ENCODE measurements around the gene ZNF213.
A peak's percentile ranks its signal among the peaks of the same experiment; 100 is the strongest.
"Not testable (repeated sequence)": the region's sequence is repeated elsewhere in the genome, so short reads cannot be mapped to it uniquely, and the experiment has no call there.

Gene ZNF213

GRCh38 chr16:3165111-3165822 is 30.4 kb downstream of the ZNF213 start:
- no peak for DNase-seq (ENCODE audit: low read depth in 2 of 3, low spot score in 1 of 3)

GRCh38 chr16:3166505-3166886 is 31.7 kb downstream of the ZNF213 start:
- no peak for DNase-seq (ENCODE audit: low read depth in 2 of 3, low spot score in 1 of 3)

DNA sequence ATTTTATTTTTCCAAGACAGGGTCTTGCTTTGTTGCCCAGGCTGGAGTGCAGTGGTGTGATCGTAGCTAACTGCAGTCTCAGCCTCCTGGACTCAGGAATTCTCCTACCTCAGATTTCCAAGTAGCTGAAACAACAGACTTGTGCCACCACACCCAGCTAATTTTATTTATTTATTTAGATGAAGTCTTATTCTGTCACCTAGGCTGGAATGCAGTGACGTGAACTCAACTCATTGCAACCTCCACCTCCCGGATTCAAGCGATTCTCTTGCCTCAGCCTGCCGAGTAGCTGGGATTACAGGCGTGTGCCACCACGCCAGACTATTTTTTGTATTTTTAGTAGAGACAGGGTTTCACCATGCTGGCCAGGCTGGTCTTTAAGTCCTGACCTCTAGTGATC is 33.9 kb downstream of the ZNF213 start:
- not testable (repeated sequence) for DNase-seq (ENCODE audit: low read depth in 2 of 3, low spot score in 1 of 3)

DNA sequence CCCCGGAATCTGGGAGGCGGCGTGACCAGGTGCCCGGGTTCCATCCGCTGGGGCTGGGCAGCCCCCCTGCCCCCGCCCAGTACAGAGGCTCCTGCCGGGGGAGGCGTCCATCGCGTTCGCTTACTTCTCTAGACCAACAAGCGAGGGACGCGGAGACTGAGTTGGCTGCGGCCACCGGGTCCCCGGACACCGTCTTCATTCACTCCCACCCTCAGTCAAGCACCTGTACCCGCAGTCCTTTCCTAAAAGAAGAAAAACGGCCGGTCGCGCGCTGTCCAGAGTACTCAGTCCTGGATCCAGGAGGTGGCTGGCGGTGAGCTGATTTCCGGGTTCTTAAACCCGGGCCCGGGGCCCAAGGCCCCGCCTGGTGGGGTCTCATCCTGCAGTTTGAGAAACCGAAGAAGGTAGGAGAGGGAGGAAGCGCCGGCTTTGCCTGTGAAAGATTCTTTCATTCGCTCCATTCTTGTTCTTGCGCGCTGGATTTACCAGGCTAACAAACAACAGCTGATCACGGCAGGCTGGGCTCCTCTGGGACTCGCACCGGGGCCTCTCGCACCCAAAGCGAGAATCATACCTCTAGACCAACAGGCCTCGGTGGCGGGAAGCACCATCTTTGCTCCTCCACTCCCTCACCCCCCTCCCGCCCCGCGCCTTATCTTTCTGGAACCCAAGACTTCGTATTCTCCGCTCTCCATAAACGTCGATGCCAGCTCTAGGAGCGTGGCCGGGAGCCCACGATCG is 35.8 kb downstream of the ZNF213 start:
- no peak for DNase-seq (ENCODE audit: low read depth in 2 of 3, low spot score in 1 of 3)

- no peak for DNase-seq (ENCODE audit: low read depth in 2 of 3, low spot score in 1 of 3)
Measured at GRCh38 chr16:3171181-3171854, 36.5 kb downstream of the ZNF213 start.

DNA sequence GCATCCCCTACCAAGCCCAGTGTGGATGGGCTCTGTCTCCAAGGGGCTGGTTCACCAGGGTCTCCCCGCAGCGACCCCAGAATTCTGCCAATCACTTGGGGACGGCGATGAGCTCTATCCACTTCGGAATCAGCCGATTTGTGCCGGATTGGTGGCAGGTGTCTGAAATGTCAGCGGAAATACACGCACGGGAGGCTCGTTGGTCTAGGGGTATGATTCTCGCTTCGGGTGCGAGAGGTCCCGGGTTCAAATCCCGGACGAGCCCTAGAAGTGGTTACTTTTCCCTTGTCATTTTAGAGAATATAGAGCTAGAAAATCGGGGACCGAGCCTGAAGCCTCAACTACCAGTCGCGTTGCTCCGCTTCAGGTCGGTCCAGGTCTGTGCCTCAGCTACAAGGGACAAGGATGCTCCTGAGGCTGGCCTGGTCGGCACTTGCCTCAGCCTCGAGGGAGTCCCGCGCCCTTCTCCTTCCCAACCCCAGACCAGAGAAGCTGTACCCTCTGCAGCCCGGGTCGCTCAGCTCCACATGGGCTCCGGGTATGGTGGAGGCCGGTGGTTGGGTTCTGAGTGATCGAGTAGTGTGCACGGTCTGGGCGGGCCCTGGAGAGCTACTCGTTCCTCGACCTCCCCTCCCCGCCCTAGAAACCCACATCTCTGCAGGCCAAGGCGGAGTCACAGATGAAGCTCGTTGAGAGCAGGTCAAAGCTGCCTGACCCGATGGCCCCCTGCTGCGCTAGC is 37.2 kb downstream of the ZNF213 start:
- peak in 2 of 3 donors; percentile 62 to 68 for DNase-seq (ENCODE audit: low read depth in 2 of 3, low spot score in 1 of 3)

- DNase-seq (ENCODE audit: low read depth in 2 of 3, low spot score in 1 of 3) = no peak
Measured at GRCh38 chr16:3173892-3174617, 39.2 kb downstream of the ZNF213 start.

- DNase-seq (ENCODE audit: low read depth in 2 of 3, low spot score in 1 of 3) = no peak
Measured at GRCh38 chr16:3174618-3175148, 39.9 kb downstream of the ZNF213 start.

DNA sequence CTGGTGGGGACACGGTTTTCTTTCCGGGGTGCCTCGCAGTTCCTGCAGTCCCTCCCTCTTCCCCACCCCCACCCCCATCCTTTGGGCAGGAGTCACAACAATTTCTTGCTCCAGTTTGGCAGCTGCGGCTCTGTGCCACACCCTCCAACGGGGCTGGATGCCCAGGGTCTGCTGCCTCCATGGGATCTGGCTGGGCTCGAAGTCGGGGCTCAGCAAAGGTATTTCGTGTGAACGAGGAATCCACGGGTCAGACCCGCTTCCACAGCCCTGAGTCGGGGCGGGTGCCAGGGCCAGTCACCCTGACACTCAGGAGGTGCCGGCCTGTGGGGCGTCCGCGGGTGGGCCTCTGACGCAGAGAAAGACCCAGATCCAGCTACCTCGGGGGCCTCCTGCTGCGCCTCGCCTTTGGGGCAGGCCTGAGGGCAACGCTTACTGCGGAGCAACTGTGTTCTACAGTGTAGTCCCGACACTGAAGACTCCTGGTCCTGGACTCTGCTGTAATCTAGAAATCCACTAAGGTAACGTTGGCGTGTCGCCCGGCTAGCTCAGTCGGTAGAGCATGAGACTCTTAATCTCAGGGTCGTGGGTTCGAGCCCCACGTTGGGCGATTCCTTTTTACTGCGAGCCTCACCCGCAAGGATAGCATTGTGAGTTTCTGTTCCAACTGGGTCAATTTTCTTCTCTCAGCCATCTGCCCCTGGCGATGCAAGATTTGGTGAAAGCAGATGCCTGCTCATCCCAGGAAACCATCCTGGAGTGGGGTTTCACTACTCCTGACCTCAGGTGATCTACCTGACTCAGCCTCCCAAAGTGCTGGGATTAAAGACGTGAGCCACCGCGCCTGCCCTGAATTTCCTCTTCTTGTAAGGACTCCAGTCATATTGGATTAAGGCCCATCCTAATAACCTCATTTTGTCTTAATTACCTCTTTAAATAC is 40.6 kb downstream of the ZNF213 start:
- DNase-seq (ENCODE audit: low read depth in 2 of 3, low spot score in 1 of 3) = peak in 2 of 3 donors; percentile 62 to 75

- DNase-seq (ENCODE audit: low read depth in 2 of 3, low spot score in 1 of 3) = no peak
Measured at GRCh38 chr16:3179651-3180050, 44.8 kb downstream of the ZNF213 start.

DNA sequence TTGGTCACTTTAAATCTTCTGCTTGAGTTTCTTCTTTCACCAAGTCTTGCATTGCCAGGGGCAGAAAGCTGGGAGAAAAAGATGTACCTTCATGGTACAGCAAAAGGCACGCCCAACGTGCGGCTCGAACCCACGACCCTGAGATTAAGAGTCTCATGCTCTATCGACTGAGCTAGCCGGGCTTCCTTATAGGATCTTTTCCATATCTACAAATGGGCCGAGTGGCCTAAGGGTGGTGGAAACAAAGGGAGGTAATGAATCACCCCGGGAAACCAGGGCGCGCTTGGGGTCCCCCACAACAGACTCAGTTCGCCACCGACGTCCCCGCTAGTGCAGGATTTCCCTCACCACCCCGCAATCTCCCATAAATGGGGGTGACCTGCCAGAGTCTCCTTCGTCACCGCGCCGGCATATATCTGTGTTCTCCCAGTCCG is 45.6 kb downstream of the ZNF213 start:
- DNase-seq (ENCODE audit: low read depth in 2 of 3, low spot score in 1 of 3) = no peak

GRCh38 chr16:3182293-3182607 is 47.4 kb downstream of the ZNF213 start:
- DNase-seq (ENCODE audit: low read depth in 2 of 3, low spot score in 1 of 3) = not testable (repeated sequence)

DNA sequence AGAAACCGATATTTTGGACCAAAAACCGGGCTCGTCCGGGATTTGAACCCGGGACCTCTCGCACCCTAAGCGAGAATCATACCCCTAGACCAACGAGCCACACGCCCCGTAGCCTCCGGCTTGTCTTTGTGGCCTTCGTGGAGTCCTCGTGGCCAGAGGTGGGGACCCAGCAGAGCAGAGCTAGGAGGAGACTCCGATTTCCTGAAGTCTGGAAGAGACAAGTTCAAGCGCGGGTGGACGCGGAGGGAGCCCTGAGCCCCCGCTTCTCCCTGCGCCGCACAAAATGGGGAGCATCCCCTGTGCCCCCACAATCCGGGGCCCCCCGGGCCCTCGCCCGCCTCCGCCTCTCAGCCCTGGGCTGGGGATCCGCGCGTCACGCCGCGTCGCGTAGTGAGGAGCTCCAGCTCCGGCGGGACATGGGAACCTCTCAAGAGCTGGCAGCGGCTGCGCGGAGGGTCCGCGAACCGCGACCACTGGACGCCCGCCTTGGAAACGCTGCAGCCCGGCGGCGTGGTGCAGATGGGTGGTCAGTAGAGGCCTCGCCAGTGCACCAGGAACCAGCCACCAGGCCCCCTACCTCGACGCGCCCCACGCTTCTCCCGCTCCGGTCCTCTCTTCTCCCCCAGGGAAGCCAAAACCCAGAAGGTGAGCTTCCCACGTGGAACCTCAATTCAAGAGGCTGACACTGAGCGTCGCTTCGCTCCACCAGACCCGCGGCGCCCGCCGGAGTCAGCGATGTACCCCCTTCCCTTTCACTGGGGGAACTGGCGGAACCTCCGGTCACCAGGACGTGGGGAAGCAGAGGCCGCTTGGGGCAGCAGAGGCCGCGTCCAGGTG is 48.0 kb downstream of the ZNF213 start:
- DNase-seq (ENCODE audit: low read depth in 2 of 3, low spot score in 1 of 3) = peak; percentile 66 to 70 (median 67)

DNA sequence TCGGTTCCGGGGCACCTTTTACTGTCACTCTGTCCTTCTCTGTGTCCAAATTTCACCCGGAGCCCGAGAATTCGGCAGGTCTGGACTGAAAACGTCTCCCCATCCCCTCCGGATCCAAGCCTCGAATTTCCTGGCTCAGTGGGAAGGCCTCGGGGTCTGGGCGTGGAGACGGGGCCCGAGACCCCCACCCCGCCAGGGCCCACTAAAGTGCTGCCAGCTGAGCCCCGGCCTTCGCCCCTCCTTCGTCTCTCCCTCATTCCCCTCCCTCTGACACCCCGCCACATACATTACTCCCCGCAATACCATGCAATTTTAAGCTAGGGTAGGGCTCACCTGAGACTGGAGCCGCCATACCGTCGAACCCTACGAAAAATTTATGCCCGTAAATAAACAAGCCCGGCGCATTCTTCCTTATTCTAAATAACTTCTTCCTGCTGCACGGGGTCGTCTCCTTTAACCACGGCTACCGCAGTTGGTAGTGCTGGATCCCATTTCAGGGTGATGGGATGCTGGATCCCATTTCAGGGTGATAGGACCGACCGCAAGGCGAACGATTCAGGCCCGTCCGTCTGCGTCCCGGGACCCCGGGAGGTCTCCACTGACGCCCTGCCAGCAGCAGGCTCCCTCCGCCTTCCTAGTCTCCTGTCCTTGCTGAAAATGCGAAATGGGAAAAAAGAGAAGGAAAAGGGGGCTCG is 48.8 kb downstream of the ZNF213 start:
- no peak for DNase-seq (ENCODE audit: low read depth in 2 of 3, low spot score in 1 of 3)

- DNase-seq (ENCODE audit: low read depth in 2 of 3, low spot score in 1 of 3) = no peak
Measured at GRCh38 chr16:3186946-3187690, 52.3 kb downstream of the ZNF213 start.

DNA sequence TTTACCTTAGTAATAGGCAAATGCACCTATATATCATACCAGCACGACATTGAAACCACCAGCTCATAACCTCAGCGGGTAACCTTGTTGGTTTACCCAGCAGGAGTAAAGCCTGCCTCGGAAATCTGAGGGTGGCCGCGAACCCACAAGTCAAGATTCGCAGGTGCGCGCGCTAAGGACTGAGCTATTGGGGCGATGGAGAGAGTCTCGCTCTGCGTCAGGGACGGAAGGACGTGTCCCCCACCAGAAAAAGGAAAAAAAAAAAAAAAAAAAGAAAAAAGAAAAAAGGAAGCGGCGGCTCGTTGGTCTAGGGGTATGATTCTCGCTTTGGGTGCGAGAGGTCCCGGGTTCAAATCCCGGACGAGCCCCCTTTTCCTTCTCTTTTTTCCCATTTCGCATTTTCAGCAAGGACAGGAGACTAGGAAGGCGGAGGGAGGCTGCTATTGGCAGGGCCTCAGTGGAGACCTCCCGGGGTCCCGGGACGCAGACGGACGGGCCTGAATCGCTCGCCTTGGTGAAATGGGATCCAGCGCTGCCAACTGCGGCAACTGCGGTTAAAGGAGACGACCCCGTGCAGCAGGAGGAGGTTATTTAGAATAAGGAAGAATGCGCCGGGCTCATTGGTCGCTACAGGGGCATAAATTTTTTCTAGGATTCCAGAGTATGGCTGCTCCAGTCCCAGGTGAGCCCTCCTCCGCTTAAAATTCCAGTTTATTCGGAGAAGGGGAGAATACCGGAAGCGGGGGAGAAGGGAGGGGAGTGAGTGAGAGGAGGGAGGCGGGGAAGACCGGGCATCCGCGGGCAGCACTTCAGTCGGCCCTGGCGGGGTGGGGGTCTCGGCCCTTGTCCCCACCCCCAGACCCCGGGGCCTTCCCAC is 53.2 kb downstream of the ZNF213 start, which contains the start of gene OR1F1:
OR1F1 (plus strand) TSS at position 407 of the 877 bp plus-strand sequence.
- DNase-seq (ENCODE audit: low read depth in 2 of 3, low spot score in 1 of 3) = peak; percentile 63 to 84 (median 67)

GRCh38 chr16:3188675-3188924 is 53.8 kb downstream of the ZNF213 start:
- DNase-seq (ENCODE audit: low read depth in 2 of 3, low spot score in 1 of 3) = no peak

All from stimulated activated CD4-positive, alpha-beta T cell treated with anti-CD3 and anti-CD28 coated beads, Interleukin-12 subunit alpha, Interleukin-12 subunit beta, amount 100 ng/mL, for 48 hours (primary cell).